H1 (cell line): ENCODE results near the gene RNF182. TPM values are rescaled to one million over a fixed set of nuclear protein-coding genes. Genes with fewer than 3 reads are reported as not detected.

ENCODE experiments used
- CTCF ChIP-seq, 3 experiments: IDR thresholded peaks; 1 replicate in 2 of 3; 2 replicates in 1 of 3; pipeline versions ENCODE4 v1.5.1 to v1.6.1; 2011; ENCODE audit warnings: low read length in 3 of 3, mild to moderate bottlenecking in 3 of 3, inconsistent platforms in 2 of 3, low read depth in 1 of 3, moderate library complexity in 1 of 3; ENCODE audit not compliant: insufficient read depth in 1 of 3; ENCODE audit errors: control extremely low read depth in 1 of 3
- YY1 ChIP-seq: IDR thresholded peaks from 2 replicates; pipeline ENCODE4 v1.6.1; 2011; ENCODE audit warnings: low read depth, mild to moderate bottlenecking, low read length
- polyA plus RNA-seq, 7 experiments: library from polyadenylated mRNA; depleted of rRNA in 3 of 7; stranded (reverse) in 5 of 7; unstranded in 2 of 7; fragments of >200 nt in 5 of 7; fragments of 200-250 nt in 2 of 7; gene quantifications; 1 replicate in 5 of 7; 2 replicates in 1 of 7; 4 replicates in 1 of 7; pipeline versions ENCODE4 v1.2.1 to v1.2.3, GENCODE V29; 2011 to 2013; ENCODE audit warnings: missing spikeins in 2 of 7, mixed read lengths in 2 of 7
- total RNA-seq: library from RNA; stranded (reverse); fragmentation: NEBNext Ultra II Directional; extraction: Animal tissue kit (Norgen Biotek cat#: 25700); gene quantifications from 2 replicates; pipeline ENCODE4 v1.2.1, GENCODE V29; 2021

Gene RNF182
- total and polyA plus RNA-seq, 2 of the 8 experiments (the other 6 are each of a cell fraction or from before 2014, with no cell fraction given): 6.2 to 10.7 TPM

GRCh38 chr6:13980534-13980933 lies 55.8 kb downstream of the RNF182 start (continued):
- TF ChIP-seq YY1 (no peak), CTCF (IDR thresholded peaks at IDR 0.05; ENCODE audit: control extremely low read depth in 1 of 3, insufficient read depth in 1 of 3, low read depth in 1 of 3, low read length in 3 of 3) (no peak)
- TF ChIP-seq, all 59 proteins: peak for 0
